Measurements from ENCODE around the gene ACTL10. TPM values are rescaled to one million over a fixed set of nuclear protein-coding genes. Genes with fewer than 3 reads are reported as not detected.

ACTL10 gene
- total and polyA plus RNA-seq, 2 of the 13 experiments (the other 11 are each of a cell fraction or from before 2014, with no cell fraction given): not detected

GRCh38 chr20:33700696-33701441, 34.1 kb downstream of the ACTL10 start (continued):
- TF ChIP-seq THAP9 (CRISPR knock-in tag; IDR thresholded peaks at IDR 0.05; ENCODE audit: borderline replicate concordance): 0 out of 2 replicates have a peak, but pooled peaks have one; percentile 2
- 0 out of 2 replicates have a peak, but pooled peaks have one; percentile 47 for TF ChIP-seq ZFP41 (CRISPR knock-in tag; IDR thresholded peaks at IDR 0.05; ENCODE audit: borderline replicate concordance)
- TF ChIP-seq ZBTB33 (CRISPR knock-in tag; IDR thresholded peaks at IDR 0.05): peak; percentile 74
- TF ChIP-seq ESRRA (CRISPR knock-in tag; IDR thresholded peaks at IDR 0.05; ENCODE audit: low read depth): peak; percentile 43; the same call in 1 of the 2 replicates
